Natural killer cell (primary cell): Measurements from ENCODE around the gene KAT2B. TPM values are rescaled to one million over a fixed set of nuclear protein-coding genes. Genes with fewer than 3 reads are reported as not detected.
A peak's percentile ranks its signal among the peaks of the same experiment; 100 is the strongest.

Experiments used
- ATAC-seq, 3 donors: fragments of 150-1000 bp in 2 of 3; fragments of 200-7000 bp in 1 of 3; cut with Tn5 transposase; 1 replicate in 1 of 3; 2 replicates in 2 of 3; pipeline ENCODE4 v1.10.0; 2021; ENCODE audit warnings: mild to moderate bottlenecking in 2 of 3, moderate library complexity in 2 of 3
- DNase-seq, 2 donors: peaks; one replicate each; pipeline versions ENCODE4 v3.0.0 to v3.0.0-alpha.2; 2013 to 2021; ENCODE audit warnings: mixed read lengths in 1 of 2
- H3K27ac ChIP-seq: one replicate; pipeline ENCODE4 v1.5.1; 2013; ENCODE audit warnings: mild to moderate bottlenecking, low read length
- H3K27me3 ChIP-seq: one replicate; pipeline ENCODE4 v1.6.1; 2013; ENCODE audit warnings: low read length; ENCODE audit not compliant: control insufficient read depth, insufficient read depth
- H3K36me3 ChIP-seq: one replicate; pipeline ENCODE4 v1.6.1; 2013; ENCODE audit warnings: low read length; ENCODE audit not compliant: control insufficient read depth, insufficient read depth
- H3K4me1 ChIP-seq: one replicate; pipeline ENCODE4 v1.6.1; 2013; ENCODE audit warnings: low read length; ENCODE audit not compliant: control insufficient read depth, insufficient read depth
- H3K4me3 ChIP-seq: one replicate; pipeline ENCODE4 v1.5.1; 2013; ENCODE audit warnings: low read length
- H3K9me3 ChIP-seq: one replicate; pipeline ENCODE4 v1.6.1; 2013; ENCODE audit warnings: low read length; ENCODE audit not compliant: control insufficient read depth, insufficient read depth
- H3K27ac Mint-ChIP-seq, 2 donors: one replicate each; pipeline ENCODE4 v1.8.0; 2022; ENCODE audit warnings: mild to moderate bottlenecking in 2 of 2, mixed read lengths in 2 of 2, moderate library complexity in 1 of 2
- H3K27me3 Mint-ChIP-seq, 2 donors: one replicate each; pipeline ENCODE4 v1.8.0; 2022; ENCODE audit warnings: low read depth in 2 of 2, mixed read lengths in 2 of 2
- H3K36me3 Mint-ChIP-seq: one replicate; pipeline ENCODE4 v1.8.0; 2022; ENCODE audit warnings: mixed read lengths
- H3K4me1 Mint-ChIP-seq, 2 donors: one replicate each; pipeline ENCODE4 v1.8.0; 2022; ENCODE audit warnings: mixed read lengths in 2 of 2
- H3K4me3 Mint-ChIP-seq: one replicate; pipeline ENCODE4 v1.8.0; 2022; ENCODE audit warnings: mild to moderate bottlenecking, moderate library complexity, mixed read lengths
- H3K9me3 Mint-ChIP-seq, 2 donors: one replicate each; pipeline ENCODE4 v1.8.0; 2022; ENCODE audit warnings: mixed read lengths in 2 of 2
- CTCF ChIP-seq: fragments of 200-600 bp; IDR thresholded peaks from one replicate; pipeline ENCODE4 v1.8.0; 2022; ENCODE audit warnings: antibody characterized with exemption
- WGBS: methylation state at CpG from one replicate; pipeline ENCODE4 v1.1.7; 2013; ENCODE audit warnings: missing lambda C conversion rate; ENCODE audit not compliant: insufficient coverage; 5-methylcytosine and 5-hydroxymethylcytosine counted together
- intact Hi-C: fragments of 100-400 bp; cut with micrococcal nuclease; formaldehyde crosslinking; loops from one replicate; pipeline ENCODE4 v1.14.2; 2022
- total RNA-seq, 4 donors: library from RNA; stranded (reverse); fragments of 120-200 nt in 1 of 4; gene quantifications; one replicate each; pipeline versions ENCODE4 v1.2.3 to v1.2.4, GENCODE V29; 2013 to 2022

KAT2B gene
- total RNA-seq, 3 donors from 2014 or later (not counting 1 experiment from before 2014, with no cell fraction given): 132 to 156 (median 146) TPM

- H3K4me1 Mint-ChIP-seq: peaks cover 46 to 50% of the 10 kb centered on the region in 2 donors
- H3K36me3 ChIP-seq: peaks cover 49% of the 10 kb centered on the region
- ATAC-seq: no peak
- WGBS: 95% methylated on average over 2 of the region's 4 CpGs
- intact Hi-C loops: no loop called here
- H3K27me3 ChIP-seq: no peaks in the 10 kb centered on the region
- H3K9me3 Mint-ChIP-seq: no peaks in the 10 kb centered on the region
- no peak overlapping the region for H3K27ac ChIP-seq
- no peaks in the 10 kb centered on the region for H3K9me3 ChIP-seq
- no peaks in the 10 kb centered on the region for H3K36me3 Mint-ChIP-seq
- H3K4me3 Mint-ChIP-seq: no peak overlapping the region
- no peak overlapping the region for H3K4me3 ChIP-seq
- H3K4me1 ChIP-seq: peaks cover 10% of the 10 kb centered on the region
- no peak for TF ChIP-seq CTCF
- H3K27me3 Mint-ChIP-seq: no peaks in the 10 kb centered on the region
- no peak for DNase-seq
- H3K27ac Mint-ChIP-seq: peak overlapping the region in 1 of 2 donors; percentile 36
Observed at GRCh38 chr3:20073683-20074082, 33.4 kb downstream of the KAT2B start.

GRCh38 chr3:20074226-20075063, 34.2 kb downstream of the KAT2B start:
- ATAC-seq (no peak), DNase-seq (no peak)
- 96% methylated on average over 5 of the region's 6 CpGs for WGBS
- Histone ChIP-seq H3K9me3 (no peaks in the 10 kb centered on the region), H3K4me3 (no peak overlapping the region), H3K4me1 (peaks cover 6% of the 10 kb centered on the region), H3K27me3 (no peaks in the 10 kb centered on the region), H3K36me3 (peaks cover 50% of the 10 kb centered on the region), H3K27ac (no peak overlapping the region)
- no peak for TF ChIP-seq CTCF
- H3K27me3 Mint-ChIP-seq: no peaks in the 10 kb centered on the region
- peaks cover 38 to 43% of the 10 kb centered on the region in 2 donors for H3K4me1 Mint-ChIP-seq
- H3K4me3 Mint-ChIP-seq: no peak overlapping the region
- no peaks in the 10 kb centered on the region for H3K36me3 Mint-ChIP-seq
- H3K9me3 Mint-ChIP-seq: no peaks in the 10 kb centered on the region
- peak overlapping the region; percentile 36 to 46 for H3K27ac Mint-ChIP-seq
- intact Hi-C loops: no loop called here

- Mint-ChIP-seq H3K27me3 (no peaks in the 10 kb centered on the region), H3K9me3 (no peaks in the 10 kb centered on the region), H3K27ac (no peak overlapping the region), H3K4me3 (no peak overlapping the region), H3K36me3 (no peaks in the 10 kb centered on the region), H3K4me1 (peaks cover 35 to 42% of the 10 kb centered on the region in 2 donors)
- 100% methylated on average over 2 of the region's 5 CpGs for WGBS
- intact Hi-C loops: no loop called here
- no peaks in the 10 kb centered on the region for H3K4me1 ChIP-seq
- no peak overlapping the region for H3K27ac ChIP-seq
- DNase-seq (no peak), ATAC-seq (no peak)
- H3K27me3 ChIP-seq: no peaks in the 10 kb centered on the region
- no peak for TF ChIP-seq CTCF
- H3K9me3 ChIP-seq: no peaks in the 10 kb centered on the region
- peaks cover 57% of the 10 kb centered on the region for H3K36me3 ChIP-seq
- no peak overlapping the region for H3K4me3 ChIP-seq
Observed at GRCh38 chr3:20075197-20075596, 35.0 kb downstream of the KAT2B start.
